Measurements from ENCODE around the gene ATOH7.
"Not testable (repeated sequence)": the region's sequence is repeated elsewhere in the genome, so short reads cannot be mapped to it uniquely, and the experiment has no call there.

The ATOH7 gene

DNA sequence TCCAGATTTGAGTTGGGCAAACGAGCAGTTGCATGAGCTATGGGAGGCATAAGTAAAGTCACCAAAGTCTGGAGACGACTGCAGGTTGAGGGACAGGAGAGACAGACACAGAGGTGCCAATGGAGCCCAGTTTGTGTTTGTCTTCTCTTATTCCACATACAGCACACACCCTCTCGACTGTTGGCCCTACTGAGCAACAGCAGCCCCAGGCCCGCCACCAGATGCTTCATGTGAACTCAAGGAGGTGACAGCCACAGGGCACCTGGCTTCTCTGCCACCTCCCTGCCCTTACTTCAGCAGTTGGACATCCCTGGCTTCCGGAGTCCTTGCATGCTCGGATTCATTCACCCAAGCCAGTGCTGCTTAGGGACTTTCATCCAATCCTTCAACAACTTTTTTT lies 6.5 kb upstream of the ATOH7 start:
- in situ Hi-C loops (cut with HindIII; ENCODE audit: low sequenced_read_pairs) = no loop called here

DNA sequence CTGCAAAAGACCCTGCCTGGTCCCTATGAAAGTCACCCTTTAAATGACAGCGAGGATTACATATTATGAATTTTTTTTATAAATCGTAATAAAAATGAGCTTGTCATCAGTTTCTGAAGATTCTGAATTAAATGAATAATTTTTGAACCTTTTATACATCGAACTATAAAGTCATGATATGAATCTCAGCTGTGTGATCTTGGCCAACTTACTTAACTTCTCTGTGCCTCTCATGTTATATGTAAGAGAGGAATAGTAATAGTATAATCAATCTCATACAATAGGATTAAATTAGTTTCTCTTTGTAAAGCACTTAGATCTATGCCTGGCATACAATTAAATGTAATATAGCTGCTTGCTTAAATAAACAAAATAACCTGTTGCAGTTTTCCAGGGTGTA lies 5.3 kb upstream of the ATOH7 start:
- in situ Hi-C loops (cut with HindIII; ENCODE audit: low sequenced_read_pairs) = no loop called here

DNA sequence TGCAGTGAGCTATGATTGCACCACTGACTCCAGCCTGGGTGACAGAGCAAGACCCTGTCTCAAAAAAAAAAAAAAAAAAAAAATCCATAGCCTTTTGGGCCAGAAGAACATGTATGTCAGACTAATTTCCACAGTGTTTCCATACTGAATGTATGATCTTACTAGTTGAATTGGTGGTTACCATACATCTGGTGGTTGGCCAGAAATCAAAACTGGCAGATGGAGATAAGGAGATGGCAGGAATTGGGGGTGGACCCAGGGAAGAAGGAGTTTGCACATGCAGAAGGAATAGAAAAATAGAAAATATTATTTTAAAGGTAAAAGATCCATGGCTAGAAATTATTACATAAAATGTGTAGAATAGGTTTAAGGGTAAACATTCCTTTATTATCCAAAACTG lies 3.7 kb upstream of the ATOH7 start:
- in situ Hi-C loops (cut with HindIII; ENCODE audit: low sequenced_read_pairs) = no loop called here

DNA sequence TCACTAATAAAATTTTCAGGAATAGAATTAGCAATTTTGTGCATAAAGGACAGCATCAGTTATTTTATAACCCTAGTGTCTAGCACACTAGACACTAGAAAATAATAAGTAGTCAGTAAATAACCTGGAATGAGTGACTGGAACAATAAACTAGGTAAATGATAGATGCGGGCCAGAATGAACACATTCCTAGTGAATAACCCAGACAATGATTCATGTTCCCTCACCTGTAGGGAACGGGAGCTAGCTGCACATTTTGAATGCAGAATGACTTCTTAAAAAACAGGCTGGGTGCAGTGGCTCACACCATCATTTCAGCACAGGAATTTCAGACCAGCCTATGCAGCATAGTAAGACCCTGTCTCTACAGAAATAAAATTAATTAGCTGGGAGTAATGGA lies 3.2 kb upstream of the ATOH7 start:
- in situ Hi-C loops (cut with HindIII; ENCODE audit: low sequenced_read_pairs) = no loop called here

DNA sequence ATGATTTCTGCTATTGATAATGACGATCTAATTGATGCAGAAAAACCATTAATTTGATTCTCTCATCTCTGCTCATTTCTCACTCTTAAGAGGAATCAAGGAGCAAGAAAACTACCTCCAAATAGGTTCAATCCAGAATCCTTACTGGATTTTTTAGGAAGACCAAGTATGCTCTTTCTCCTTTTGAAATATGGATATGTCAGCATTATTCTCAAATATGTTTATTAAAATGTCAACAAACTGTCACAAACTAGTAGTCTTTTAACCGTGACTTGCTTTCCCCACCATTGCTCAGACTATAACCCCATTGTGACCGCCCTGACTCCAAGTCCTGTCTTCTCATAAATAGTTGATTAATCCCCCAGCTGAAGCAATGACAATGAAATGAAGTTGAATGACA lies 1.1 kb upstream of the ATOH7 start:
- in situ Hi-C loops (cut with HindIII; ENCODE audit: low sequenced_read_pairs) = no loop called here

DNA sequence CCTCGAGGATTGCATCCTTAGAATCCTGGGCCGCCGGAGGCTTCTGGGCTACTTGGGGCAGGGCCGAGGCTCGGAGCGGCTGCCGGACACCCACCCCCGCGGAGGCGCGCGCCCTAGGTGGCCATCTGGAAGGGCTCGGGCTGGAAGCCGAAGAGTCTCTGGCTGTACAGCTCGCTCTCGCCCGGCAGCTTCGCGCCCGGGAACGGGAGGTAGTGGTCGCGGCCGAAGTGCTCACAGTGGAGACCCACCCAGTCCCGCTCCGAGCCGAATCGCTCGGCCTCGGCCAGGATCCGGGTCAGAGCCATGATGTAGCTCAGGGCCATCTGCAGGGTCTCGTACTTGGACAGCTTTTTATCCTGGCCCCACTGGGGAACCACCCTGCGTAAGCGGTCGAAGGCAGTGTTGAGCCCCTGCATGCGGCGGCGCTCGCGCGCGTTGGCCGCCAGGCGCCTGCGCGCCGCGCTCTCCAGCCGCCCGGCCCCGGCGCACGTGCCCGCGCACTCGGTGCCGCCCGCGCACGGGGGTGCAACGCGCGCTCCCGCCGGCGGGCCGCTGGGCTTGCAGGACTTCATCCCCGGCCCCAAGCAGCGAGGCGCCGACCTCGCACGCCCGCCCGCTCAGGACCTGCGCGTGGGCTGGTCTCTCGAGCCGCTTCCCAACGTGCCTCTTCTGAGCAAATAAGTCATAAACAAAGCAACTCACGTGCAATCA lies 652 bp downstream of the ATOH7 start:
- in situ Hi-C loops (cut with HindIII; ENCODE audit: low sequenced_read_pairs) = no loop called here

DNA sequence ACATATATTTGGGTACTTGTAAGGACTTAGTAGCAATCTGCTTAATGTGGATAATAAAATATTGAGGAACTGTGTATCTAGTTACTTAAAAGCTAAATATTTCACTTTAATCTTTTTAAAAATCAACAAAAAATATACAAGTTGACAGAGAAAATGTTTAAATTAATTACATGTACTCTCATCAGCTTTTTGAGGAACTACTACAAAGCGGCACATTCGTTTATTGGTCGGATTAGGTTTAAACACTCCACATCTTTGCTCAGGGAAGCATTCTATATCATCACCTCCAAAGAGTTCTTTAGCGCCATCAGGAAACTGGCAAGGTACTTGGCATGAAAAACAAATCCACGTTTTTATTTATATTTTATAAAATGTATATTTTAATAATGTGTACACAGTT lies 1.6 kb downstream of the ATOH7 start:
- in situ Hi-C loops (cut with HindIII; ENCODE audit: low sequenced_read_pairs) = no loop called here

DNA sequence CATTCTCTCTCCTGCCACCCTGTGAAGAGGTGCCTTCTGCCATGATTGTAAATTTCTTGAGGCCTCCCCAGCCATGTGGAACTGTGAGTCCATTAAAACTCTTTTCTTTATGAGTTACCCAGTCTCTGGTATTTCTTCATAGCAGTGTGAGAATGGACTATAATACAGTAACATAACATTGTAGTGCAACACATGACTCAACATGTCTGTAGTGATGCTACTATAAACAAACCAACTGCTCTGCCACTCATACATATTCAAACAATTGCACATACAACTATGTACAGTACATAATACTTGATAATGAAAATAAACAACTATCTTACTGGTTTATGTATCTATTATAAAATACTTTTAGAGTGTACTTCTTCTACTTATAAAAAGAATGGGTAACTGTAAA lies 7.1 kb downstream of the ATOH7 start:
- in situ Hi-C loops (cut with HindIII; ENCODE audit: low sequenced_read_pairs) = no loop called here

DNA sequence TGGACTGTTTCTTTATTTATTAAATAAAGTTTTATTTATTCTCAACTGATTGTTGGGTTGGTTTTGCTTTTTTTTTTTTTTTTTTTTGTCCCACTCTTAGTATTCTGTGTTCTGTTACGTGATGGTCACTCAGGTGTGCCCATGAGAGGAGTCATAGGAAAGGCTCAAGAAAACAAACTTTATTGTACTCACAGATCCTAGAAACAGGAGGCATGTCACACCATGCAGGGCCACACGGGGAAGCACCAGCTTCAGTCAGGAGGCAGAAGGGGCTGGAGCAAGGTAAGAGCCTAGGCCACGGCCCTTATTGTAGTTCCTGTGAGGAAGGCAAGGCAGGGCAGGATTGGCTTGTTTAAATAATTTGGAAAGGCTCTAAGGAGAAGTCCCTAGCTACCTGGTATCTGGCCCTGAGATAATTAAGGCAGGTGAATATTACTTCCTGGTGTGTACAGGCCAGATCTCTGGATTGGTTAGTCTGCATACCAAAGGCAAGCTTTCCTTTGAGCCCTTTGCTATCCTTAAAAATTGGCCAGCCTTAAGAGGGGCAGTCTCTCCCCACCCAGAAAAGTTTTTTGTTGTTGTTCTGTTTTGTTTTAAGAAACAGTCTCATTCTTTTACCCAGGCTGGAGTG lies 8.3 kb downstream of the ATOH7 start:
- in situ Hi-C loops (cut with HindIII; ENCODE audit: low sequenced_read_pairs) = no loop called here

DNA sequence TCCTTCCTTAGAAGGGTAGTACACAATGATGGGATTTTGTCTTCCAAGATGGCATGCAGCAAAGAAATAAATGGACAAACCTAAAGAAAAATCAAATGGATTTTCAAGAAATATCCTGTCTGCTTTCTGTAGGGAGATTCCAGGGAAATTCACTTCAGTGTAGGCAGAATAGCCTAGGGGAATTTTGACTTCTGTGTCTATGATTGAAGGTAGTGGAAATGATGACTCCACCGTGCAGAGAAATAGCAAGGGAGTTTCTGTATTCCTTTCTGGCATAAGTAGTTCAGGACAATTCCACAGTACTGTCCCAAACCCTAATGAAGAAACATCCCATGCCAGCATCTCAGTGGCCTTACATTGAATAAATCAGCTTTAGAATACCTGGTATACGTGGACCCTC lies 9.5 kb downstream of the ATOH7 start:
- in situ Hi-C loops (cut with HindIII; ENCODE audit: low sequenced_read_pairs) = no loop called here

DNA sequence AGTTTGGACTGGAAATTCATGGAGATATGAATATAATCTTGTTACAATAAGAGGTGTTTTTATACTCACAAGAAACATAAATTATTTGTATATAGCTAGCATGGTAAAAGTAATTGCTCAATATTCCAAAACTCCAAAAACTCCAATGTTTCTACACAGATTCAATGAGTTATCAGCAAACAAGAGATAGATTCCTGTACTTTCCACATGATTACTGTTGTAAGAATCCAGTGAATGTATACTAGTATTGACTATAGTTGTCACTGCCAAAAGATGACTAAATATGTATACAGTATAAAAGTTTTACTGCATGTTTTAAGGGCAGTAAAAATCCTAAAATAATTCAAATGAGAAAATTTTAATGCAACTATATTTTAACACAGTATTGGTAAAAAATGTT lies 10.7 kb downstream of the ATOH7 start:
- in situ Hi-C loops (cut with HindIII; ENCODE audit: low sequenced_read_pairs) = no loop called here

DNA sequence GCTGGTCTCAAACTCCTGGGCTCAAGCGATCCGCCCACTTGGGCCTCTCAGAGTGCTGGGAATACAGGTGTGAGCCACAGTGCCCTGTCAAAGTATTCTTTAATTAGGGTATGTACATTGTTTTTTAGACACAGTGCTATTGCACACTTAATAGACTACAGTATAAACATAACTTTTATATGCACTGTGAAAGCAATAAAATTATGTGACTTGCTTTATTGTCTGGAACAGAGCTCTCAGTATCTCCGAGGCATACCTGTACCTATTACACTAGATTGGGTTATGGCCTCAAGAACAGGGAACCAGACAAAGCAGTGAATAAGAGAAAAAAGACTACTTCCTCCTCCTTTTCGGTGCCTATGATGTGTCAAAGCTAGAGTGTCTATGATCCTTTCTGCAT lies 13.1 kb downstream of the ATOH7 start:
- in situ Hi-C loops (cut with HindIII; ENCODE audit: low sequenced_read_pairs) = no loop called here

DNA sequence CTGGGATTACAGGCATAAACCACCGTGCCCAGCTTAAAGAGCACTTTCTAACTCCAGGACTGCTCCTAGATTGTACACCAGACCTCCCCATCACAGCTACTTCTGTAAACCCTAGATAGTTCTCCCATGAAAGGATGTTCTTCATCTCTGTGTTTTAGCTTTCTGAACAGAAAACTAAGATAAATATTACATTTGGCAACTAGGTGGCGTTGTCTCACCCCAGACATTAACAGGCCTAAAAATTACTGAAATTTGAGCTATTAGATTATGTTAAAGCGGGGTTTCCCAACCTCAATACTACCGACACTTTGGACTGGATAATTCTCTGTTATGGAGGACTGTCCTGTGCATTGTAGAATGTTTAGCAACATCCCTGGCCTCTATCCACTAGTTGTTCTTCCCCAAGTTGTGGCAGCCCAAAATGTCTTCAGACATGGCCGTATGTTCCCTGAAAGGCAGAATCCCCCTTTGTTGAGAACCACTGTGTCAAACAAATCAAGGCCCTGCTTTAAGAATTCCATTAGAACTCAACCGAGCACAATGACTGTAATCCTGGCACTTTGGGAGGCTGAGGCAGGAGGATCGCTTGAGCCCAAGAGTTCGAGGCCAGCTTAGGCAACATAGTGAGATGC lies 19.1 kb downstream of the ATOH7 start:
- in situ Hi-C loops (cut with HindIII; ENCODE audit: low sequenced_read_pairs) = no loop called here

DNA sequence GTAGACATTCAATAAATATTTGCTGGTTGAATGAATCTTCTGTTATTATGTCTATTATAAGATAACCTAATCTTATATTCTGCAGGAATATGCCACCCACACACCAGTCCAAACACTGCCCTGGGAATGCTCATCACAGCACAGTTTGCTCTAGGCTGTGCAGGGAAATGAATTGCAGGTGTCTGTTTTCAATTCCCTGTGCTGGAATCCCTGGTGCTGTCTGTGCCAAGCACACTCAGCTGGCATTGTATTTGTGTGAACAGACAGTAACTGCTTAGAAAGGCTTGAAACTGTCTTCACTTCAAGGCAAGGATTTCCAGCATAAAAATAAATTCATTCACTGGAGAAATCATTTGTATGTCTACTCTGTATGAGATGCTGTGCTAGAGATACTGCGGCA lies 20.2 kb downstream of the ATOH7 start:
- in situ Hi-C loops (cut with HindIII; ENCODE audit: low sequenced_read_pairs) = no loop called here

DNA sequence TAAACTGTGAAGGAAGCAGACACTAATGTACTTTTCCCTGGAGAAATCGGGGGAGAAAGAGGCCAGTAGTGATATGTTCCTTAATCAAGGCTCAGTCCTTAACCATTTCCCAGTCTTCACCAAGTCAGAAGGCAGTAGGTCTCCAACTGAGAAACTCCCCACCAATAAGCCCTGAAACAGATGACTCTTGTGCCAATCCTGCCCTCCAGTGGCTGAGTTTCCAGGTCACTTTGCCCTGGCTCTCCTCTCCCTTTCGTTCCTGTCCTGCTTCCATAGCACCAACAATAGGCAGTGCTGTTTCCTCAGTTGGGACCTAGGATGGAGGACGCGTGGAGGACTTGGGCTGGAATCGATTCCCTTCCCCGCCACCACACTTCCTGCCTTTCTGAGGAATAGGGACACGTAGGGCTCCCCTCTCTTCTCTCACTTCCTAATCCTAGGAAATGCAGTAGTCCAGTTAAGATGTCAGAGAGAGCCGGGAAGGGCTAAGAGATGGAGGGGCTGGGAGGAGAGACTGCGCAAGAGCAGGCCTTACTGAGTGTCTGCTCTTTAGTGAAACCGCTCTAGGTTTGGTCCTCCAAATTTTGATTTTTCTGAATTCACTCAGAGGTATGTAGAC lies 23.4 kb downstream of the ATOH7 start:
- in situ Hi-C loops (cut with HindIII; ENCODE audit: low sequenced_read_pairs) = no loop called here

DNA sequence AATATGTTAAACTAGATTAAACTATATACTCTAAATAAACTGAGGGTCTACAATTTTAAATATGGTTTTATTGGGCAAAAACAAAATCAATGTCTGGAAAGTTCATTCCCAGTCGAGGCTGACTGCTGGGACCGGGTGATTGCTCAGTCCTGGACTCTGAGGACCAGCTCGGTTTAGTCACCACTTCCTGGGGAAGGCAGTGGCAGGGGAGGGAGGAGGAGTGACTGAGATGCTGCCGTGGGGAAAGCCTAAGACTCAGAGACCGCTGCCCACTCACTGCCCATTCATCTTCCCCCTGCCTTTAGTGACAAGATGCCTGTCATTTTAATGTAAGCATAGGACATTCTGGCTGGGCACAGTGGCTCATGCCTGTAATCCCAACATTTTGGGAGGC lies 29.0 kb downstream of the ATOH7 start:
- in situ Hi-C loops (cut with HindIII; ENCODE audit: low sequenced_read_pairs) = no loop called here

DNA sequence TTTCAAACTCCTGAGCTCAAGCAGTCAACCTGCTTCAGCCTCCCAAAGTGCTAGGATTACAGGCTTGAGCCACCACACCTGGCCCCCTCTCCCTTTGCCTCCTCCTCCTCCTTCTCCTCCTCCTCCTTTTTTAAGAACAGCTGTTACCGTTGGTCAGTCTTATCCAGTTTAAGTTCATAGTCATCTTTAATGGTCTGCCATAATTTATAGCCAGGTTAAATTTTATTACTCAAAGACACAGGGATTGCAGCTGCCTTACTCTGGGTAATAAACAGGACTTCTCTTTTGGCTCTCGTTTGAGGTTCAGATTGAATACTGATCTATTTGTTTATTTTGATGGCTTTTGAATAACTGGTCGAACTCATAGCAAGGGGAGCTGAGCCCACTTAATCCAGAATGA lies 35.2 kb downstream of the ATOH7 start:
- in situ Hi-C loops (cut with HindIII; ENCODE audit: low sequenced_read_pairs) = no loop called here

DNA sequence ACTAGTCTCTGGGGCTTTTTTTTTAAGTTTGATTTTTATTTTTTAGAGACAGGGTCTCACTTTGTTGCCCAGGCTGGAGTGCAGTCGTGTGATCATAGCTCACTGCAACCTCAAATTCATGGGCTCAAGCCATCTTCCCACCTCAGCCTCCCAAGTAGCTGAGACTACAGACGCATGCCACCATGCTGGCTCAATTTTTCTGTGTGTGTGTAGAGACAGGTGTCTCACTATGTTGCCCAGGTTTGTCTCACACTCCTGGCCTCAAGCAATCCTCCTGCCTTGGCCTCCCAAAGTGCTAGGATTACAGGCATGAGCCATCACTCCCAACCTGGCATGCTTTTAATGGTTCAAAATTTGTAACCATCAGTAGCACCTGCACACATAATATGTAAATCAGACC lies 36.1 kb downstream of the ATOH7 start:
- in situ Hi-C loops (cut with HindIII; ENCODE audit: low sequenced_read_pairs) = not testable (repeated sequence)

DNA sequence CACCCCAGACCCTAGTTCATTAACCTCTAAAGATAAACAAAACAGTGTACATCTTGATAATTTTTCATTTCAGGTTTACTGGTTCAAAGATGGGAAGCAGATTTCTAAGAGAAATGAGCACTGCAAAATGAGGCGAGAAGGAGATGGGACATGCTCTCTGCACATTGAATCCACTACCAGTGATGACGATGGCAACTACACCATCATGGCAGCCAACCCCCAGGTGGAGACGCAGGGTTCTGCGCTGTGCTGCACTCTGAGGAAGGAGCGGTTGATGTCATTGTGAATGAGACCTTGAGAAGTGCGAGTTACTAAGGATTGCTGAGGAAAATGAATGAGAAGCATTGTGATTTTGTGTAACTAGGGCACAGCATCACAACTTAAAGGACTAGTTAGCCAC lies 37.6 kb downstream of the ATOH7 start:
- in situ Hi-C loops (cut with HindIII; ENCODE audit: low sequenced_read_pairs) = no loop called here

DNA sequence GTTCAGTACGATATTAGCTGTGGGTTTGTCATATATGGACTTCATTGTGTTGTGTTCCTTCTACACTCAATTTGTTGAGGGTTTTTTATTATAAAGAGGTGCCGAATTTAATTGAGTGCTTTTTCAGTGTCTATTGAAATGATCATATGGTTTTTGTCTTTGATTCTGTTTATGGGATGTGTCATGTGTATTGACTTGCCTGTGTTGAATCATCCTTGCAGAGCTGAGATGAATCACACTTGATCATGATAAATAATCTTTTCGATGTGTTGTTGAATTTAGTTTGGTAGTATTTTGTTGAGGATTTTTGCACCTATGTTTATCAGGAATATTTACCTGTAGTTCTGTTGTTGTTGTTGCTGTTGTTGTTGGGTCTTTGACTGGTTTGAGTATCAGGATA lies 39.8 kb downstream of the ATOH7 start:
- in situ Hi-C loops (cut with HindIII; ENCODE audit: low sequenced_read_pairs) = no loop called here

DNA sequence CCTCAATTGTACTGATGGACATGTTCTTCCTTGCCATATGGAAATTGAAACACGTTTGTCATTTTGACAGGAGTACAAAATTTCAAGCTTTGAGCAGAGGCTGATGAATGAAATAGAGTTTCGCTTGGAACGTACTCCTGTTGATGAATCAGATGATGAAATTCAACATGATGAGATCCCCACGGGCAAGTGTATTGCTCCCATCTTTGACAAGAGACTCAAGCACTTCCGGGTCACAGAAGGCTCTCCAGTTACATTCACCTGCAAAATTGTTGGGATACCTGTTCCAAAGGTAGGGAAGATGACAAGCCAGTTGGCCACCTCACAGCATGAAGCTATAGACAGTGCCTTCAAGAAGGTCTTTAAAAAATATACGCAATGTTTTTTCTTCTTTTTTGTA lies 43.1 kb downstream of the ATOH7 start:
- in situ Hi-C loops (cut with HindIII; ENCODE audit: low sequenced_read_pairs) = no loop called here

DNA sequence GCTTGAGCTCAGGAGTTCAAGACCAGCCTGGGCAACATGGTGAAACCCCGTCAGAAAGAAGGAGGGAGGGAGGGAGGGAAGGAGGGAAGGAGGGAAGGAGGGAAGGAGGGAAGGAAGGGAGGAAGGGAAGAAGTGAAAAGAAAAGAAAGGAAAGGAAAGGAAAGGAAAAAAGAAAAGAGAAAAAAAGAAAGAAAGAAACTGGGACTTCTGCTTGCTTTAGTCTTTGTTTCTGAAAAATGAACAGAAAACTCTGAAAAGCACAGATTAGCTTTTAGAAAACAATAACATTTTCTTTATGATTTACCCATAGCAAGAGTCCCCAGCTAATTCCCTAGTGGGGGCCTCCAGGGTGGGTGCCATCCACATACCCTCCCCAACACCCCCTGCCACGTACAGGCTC lies 46.8 kb downstream of the ATOH7 start:
- in situ Hi-C loops (cut with HindIII; ENCODE audit: low sequenced_read_pairs) = no loop called here
